NCI-H345 treated with DMSO at 0.1 percent for 48 hours (cell line): Measurements from ENCODE around the gene FADS2.
"Not testable (repeated sequence)": the region's sequence is repeated elsewhere in the genome, so short reads cannot be mapped to it uniquely, and the experiment has no call there.

Source experiments
- DNase-seq: peaks from one replicate; lab custom pipeline; 2025; ENCODE audit not compliant: unreplicated experiment; lab: John Stamatoyannopoulos, UW

FADS2 gene

DNA sequence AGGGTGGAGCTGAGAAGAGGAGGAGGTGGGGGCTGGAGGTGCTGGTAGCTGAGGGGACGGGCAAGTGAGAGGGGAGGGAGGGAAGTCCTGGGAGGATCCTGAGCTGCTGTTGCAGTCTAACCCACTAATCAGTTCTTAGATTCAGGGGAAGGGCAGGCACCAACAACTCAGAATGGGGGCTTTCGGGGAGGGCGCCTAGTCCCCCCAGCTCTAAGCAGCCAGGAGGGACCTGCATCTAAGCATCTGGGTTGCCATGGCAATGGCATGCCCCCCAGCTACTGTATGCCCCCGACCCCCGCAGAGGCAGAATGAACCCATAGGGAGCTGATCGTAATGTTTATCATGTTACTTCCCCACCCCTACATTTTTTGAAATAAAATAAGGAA lies 38.9 kb downstream of the FADS2 start:
- DNase-seq = no peak

DNA sequence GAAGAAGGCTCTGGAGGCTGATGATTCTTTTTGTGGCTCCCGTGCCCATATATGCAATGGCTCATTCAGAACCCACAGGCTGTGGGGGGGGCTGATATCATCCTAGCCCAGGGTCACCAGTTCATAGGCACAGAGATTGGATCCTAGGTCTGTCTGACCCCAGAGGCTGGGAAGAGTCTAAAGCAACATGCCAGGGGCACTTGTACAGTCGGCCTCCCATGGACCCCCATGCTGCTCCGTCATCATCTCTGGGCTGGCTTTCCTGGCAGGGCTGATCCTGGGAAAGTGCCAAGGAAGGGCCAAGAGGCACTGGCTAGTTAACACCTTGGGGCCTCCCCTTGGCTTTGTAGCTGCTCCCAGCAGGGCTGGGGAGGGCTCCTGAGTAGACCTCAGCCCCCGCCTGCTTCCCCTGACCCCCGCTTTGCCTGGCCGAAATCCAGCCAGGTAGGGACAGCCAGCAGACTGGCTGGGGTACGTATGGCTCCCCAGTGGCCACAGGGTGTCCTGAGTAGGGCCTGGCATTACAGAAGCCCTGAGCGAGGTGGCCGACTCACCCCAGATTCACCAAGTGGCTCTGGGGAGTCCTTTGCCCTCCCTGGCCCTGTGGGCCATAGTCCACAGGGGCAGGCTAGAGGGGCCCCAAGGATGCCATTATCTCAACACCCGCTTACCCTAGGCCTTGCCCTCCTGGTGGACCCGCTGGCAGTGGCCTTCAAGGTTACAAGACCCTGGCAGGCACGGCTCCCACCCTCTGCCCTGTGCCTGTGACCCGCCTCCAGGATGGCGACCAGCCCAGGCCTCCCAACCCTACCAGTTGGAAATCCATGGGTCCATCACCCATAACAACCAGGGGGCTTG lies 40.7 kb downstream of the FADS2 start:
- DNase-seq = no peak

DNA sequence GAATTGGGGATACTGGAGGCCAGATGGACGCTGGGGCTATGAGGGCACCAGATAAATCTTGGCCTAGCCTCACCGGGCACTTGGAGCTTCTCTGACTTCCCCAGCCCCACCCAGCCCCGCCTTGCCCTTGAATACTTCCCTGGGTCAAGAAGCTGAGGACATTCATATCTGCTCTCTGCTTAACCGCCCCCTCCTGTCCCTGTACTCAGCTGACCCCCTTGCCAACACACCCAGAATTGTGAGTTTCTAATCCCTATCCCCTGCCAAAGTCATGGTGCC lies 41.3 kb downstream of the FADS2 start:
- DNase-seq = no peak

DNA sequence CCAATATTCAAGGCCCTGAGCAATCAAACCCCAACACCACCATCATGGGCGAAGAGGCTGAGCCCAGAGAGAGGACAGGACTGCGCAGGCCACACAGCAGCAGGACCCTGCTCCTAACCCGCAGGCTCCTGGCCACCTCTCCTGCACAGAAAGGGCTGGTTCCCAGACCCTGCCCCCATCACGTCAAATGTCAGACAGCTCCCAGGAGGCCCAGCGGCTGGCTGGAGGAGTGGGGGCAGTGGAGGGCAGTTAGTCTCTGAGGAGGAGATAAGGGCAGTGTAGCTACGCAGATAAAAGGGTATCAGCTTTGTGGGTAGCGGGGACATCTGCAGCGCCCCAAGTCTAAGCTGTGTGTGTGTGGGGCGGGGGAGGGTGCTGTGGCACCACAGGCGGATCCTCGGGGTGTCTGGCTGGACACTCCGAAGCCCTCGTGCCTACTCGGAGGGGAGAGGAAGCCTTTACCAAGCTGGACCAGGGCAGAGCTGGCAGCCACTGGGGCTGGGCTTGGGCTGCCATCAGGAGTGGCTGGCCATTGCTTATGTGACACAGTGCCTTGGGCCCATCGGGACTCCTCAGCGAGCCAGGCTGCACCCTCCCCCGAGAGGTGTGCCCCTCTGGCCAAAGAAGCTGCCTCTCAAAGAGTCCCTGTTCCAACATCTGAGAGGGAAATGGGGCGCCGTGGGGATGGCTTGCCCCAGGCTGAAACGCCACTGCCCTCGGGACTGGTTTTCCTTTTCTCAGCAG lies 41.8 kb downstream of the FADS2 start:
- no peak for DNase-seq

DNA sequence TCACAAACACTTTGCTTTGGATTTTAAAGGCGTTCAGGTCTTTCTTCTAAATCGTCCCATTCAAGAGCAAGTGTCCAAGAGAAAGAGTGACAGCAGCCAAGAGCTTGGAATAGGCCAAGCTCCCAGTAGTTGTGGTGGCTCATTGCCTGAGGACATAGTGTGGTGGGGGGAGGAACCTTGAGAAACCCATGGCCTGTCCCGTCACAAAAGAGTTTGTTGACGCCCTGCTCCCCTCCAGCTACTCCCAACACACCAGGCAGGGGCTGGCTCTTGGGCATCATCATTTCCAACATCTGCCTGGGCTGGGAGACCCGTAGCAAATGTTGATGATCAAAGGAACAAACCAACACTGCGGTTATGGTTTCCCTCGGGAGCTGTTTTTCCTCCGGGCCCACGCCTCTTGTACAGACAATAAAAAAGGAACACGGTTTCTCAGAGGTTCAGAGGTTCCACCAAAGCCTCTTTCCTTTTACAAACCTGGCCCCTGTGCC lies 42.5 kb downstream of the FADS2 start:
- no peak for DNase-seq

DNA sequence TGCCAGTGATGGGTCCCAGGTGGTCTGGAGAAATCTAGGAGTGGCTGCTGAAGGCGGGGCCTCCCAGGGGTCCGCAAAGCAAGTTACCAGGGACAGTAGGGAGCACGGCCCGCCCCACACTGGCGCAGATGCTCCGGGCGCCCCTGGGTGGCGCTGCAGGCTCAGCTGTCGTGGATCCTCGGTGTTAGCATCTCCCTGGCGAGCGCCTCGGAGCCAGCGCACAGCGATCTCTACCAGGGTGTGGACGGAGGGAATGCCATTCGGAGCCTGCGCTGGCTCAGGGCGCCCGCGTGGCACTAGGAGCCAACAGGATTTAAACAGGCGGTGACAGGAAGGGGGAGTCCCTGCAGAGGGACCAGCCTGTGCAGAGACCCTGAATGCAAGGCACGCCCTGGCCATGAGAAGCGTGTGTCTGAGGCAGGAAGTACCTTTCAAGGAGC lies 43.1 kb downstream of the FADS2 start:
- peak; percentile 62 for DNase-seq

DNA sequence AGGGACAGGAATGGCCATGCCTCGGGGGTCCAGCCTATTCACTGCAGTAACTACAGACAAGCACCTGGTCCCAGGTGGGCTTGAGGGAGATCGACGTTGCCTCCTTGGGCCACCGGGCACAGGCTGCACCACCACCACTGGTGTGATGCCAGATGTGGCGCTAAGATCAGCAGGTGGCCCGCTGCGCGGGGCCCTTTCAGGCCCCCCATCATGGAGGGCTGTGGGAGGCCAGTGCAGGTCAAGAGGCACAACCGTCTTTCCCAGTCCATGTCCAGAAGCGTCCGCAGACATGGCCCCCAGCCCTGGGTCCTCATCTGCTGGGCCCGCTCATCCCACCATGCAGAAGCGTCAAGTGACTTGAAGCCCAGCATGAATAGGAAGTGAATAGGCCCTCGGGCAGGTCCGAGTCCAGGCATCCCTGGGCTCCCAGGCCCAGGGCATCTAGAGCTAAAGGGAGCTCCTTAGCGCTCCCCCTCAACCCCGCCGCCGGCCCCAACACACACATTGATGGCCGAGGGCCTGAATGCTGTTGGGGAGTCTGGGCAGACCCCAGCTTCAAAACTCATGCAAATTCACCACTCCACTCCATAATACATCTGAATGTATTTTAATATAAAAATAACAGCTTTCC lies 45.0 kb downstream of the FADS2 start:
- no peak for DNase-seq

DNA sequence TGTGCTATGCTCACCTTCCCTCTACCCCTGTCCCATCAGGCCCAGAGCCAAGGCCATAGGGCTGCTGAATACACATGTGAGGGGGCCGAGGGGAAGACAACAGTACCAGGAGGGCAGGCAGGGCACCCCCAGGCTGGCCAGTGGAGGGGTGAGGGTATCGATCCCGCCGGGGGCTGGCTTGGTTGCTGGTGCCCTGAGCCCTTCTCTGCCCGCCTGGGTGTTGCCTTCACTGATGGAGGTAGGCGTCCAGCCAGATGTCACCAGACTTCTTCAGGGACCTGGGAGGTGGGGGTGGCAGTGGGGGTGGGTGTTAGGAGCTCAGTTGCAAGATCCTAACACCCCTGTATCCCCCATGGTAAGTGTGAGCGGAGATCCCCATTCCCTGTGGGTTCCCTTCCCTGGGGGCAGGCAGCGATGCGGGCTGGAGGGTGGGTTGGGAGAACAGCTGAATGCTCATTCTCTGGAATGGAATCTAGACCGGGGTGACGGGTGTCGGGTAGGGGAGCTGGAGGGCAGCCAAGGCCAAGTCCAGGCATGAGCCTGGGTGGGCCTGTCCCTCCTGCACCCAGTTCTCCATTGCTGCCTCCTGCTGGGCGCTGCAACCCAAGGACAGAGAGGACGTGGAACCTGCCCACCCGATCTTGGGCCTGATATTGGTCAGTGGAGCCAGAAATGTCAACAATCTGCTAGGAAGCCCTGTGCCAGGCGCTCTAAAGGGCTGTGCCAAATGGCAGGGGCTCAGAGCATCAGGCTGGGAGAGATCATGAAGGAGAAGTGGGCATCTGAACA lies 45.7 kb downstream of the FADS2 start:
- DNase-seq = no peak

DNA sequence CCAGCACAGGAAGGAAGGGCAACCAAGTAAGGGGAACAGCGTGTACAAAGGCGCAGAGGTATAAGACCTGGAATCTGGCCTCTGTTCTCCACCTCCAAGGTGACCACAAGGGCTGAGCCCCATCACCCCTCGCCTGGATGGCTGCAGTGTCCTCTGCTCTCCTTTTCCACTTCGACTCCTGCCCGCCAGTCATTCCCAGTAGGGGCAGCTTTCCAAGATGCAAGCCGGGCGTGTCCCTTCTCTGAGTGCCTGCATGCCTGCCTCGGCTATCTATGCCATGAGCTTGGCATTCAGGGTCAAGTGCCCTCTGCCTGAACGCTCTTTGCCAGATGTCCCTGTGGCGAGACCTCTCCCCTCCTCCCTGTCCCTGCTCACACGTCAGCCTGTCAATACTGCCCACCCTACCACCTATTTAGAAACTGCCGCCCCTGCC lies 46.3 kb downstream of the FADS2 start:
- DNase-seq = no peak

DNA sequence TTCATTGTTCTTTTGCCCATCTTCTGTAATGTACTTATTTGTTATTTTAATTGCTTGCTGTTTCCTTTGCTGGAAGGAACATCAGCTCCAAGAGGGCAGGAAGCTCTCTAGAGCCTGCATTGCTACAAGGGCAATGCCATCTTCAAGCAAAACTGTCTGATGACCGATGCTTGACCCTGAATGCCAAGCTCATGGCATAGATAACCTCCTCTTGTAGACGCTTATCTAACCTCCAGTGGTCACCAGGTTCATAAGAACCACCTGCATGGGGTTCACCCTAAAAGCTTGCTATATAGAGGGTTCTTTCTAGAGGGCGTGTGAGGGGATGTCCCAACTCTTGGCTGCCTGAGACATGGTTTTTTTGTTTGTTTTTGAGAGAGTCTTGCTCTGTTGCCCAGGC lies 46.8 kb downstream of the FADS2 start:
- no peak for DNase-seq

DNA sequence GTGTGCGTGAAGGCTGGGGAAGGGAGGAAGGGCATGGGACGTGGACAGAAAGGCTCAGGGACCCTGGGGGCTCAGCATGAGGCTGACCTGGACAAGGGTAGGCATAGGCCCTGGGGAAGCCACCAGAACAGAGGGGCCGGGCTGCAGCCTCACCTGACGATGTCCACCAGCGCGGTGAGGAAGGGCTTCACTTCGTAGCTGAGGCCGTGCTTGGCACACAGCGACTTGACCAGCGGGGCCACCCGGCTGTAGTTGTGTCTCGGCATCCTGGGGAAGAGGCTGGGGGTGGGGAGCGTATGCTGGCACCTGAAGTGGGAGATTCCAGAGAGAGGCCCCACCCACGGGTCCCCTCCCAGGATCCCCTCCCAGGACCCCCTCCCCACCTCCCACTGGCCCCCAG lies 47.6 kb downstream of the FADS2 start:
- no peak for DNase-seq

DNA sequence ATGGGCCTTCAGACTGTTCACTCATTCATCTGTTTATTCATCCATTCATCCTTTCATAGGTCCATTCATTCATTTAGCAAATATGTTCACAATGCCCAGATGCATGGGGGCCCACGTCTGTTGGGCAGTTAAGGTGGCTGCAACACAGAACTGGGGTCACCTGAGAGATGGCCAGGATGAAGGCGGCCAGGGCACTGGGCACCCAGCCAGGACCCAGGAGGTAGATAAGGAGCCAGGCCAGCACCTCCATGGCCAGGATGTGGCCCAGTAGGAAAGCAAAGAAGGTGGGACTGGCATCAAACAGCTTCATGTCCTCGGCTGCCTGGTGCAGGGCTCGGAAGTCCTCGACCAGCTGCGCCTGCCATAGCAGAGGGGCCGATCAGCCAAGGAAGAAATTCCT lies 51.1 kb downstream of the FADS2 start:
- no peak for DNase-seq

DNA sequence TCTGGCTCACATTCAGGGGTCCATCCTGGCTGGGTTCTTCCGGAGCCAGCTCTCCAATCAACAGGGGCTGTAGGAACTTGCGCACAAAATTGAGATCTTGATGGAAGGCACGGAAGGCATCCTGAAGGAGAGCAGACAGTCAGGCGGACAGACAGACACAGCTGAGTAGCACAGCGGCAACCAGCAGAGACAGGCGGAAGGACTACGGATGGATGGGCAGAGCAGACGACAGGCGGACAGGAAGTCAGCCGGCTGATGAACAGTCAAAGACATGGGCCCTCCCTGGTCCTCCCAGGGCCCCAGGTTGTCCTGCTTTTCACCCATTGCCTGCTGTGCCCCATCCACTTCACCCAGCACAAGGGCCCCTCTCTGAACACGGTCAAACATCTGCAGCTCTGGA lies 51.9 kb downstream of the FADS2 start:
- DNase-seq = no peak

DNA sequence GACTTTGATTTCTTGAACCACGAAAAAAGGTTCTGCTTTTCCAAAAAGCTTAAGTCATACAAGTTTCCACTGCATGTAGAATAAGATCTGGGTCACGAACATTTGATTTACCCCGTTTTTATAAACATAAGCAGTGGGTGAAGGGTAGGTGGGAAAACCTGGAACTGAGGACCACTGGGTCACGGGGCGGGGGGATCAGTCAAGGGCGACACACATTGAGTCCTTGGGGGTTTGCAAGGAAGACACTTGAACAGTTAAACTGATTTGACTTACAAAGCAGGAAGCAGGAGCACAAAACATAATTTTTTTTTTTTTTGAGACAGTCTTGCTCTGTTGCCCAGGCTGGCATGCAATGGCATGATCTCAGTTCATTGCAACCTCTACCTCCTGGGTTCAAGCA lies 52.4 kb downstream of the FADS2 start:
- no peak for DNase-seq

DNA sequence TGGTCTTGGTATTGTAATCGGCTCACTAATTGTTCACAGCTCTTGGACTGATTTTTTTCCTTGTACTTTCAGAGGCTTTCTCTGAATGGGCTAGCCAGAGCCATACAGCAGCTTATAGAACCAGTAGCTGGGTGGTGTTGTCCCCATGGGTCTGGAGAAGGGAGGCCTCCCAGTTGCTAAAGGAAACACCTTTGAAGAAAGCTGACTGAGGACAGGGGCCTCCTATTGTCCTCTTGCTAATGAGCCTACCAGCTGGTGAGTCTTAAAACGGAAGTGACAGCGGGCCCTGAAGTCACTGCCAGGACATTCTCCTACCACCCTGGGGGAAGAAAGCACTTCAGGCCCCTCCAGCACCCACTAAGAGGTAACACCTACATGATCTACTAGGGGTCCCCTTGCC lies 53.3 kb downstream of the FADS2 start:
- DNase-seq = no peak

DNA sequence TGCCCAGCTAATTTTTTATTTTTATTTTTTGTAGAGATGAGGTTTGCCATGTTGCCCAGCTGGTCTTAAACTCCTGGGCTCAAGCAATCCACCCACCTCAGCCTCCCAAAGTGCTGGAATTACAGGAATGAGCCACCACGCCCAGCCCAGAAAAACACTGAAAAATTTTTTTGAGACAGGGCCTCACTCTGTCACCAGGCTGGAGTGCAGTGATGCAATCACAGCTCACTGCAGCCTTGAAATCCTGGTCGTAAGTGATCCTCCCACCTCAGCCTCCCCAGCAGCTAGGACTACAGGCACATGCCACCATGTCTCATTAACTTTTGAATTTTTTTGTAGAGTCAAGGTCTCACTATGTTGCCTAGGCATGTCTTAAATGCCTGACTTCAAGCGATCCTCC lies 54.2 kb downstream of the FADS2 start:
- not testable (repeated sequence) for DNase-seq

DNA sequence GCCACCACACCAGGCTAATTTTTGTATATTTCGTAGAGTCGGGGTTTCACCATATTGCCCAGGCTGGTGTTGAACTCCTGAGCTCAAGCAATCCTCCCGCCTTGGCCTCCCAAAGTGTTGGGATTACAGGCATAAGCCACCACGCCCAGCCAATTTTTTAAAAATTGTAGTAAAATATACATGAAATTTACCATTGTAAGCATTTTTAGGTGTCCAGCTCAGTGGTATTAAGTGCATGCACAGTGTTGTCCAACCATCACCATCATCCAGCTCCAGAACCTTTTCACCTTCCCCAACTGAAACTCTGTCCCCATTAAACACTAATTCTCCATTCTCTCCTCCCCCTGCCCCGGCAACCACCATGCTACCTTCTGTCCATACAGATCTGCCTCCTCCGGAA lies 54.8 kb downstream of the FADS2 start:
- DNase-seq = no peak

DNA sequence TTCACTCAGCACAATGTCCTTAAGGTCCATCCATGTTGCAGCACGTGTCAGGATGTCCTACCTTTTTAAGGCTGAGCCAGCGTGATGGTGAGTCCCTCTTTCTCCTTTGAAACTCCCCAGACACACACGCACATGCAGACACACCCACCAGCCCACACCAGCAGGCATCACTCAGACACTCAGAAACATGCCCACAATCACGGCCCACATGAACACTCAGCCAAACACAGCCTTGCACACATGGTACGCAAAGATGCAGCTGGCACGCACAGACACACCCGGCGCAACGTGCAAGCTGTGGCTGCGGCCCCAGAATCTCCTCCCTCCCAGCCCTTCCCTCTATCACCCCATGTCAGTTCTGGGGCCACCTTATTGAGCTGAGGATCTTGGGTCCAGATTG lies 55.2 kb downstream of the FADS2 start:
- DNase-seq = no peak

DNA sequence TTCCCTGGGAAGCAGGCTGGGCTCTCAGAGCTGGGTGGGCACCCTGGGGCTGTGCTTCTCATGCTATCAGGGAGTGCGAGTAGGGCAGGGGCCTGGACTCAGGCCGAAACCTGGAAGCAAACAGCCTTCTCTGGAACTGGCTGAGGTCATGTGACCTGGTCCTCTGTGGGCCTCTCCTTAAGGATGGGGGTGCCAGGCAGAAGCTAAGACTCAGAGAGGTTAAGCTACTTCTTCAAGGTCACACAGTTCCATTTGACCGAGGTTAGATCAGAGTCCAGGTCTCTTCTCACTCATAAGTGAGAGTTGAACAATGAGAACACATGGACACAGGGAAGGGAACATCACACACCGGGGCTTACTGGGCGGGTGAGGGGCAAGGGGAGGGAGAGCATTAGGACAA lies 55.8 kb downstream of the FADS2 start:
- no peak for DNase-seq

DNA sequence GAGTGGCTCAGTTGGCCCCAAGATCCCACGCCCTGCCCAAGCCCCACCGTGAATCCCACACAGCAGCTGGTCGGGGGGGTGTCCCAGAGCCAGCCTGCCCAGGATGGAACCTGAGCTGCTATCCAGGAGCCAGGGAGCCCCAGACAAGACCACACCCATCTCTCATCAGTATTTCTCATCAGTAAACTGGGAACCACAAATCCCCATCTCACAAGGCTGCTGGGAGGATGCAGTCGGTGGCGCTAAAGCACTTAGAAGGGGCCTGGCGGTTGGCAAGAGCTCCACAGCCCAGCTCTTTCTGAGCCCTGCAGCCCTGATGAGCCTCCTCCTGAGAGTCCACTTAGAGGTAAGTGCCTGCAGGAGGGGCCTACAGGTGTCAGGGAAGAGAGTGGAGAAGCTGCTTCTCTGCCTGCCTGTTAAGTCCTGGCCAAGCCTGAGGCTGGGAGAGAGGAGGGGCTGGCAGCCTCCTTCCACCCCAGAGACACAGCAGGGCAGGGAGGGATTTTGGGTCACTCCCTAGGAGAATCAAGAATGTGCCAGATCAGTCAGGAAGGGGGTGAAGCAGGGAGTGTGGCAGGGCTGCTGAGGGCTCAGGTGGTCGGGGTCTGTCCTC lies 57.2 kb downstream of the FADS2 start:
- DNase-seq = no peak
